Measurements from ENCODE around the gene ZNF574.
A peak's percentile ranks its signal among the peaks of the same experiment; 100 is the strongest.
"Not testable (repeated sequence)": the region's sequence is repeated elsewhere in the genome, so short reads cannot be mapped to it uniquely, and the experiment has no call there.

ZNF574 gene

DNA sequence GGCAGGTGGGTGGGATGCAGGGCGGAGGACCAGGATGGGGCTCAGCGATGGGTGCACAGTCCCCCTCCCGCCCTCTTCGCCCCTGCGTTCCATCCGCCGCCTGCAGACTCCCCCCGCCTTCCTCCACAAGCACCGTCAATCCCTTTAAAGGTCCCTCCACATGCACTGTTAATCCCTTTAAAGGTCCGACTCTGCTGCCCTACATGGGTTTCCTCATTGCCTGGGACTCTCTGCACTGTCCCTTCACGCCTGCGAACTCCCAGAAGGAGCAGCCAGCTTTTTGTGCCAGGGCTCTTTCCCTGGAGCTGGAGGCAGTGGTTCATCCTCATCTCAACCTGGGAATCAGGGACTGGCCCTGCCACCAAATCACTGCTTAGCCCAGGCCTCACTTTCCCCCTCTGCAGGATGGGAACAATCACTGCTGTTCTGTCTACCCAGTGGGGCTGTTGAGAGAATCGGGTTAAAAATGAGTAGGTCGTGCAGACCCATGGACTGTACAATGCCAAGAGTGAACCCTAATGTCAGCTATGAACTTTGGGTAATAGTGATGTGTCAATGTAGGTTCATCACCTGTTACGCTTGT is 20.4 kb downstream of the ZNF574 start:
- no peak for DNase-seq

DNA sequence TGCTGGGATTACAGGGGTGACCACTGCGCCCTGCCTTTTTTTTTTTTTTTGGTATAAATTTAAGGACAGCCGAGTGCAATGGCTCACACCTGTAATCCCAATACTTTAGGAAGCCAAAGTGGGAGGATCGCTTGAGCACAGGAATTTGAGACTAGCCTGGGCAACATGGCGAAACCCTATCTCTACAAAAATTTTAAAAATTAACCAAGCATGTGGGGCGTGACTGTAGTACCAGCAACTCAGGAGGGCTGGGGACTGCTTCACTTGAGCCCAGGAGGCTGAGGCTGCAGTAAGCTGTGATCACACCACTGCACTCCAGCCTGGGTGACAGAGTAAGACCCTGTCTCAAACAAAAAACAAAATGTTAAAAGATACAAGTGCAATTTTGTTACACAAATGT is 21.5 kb downstream of the ZNF574 start:
- DNase-seq = no peak

DNA sequence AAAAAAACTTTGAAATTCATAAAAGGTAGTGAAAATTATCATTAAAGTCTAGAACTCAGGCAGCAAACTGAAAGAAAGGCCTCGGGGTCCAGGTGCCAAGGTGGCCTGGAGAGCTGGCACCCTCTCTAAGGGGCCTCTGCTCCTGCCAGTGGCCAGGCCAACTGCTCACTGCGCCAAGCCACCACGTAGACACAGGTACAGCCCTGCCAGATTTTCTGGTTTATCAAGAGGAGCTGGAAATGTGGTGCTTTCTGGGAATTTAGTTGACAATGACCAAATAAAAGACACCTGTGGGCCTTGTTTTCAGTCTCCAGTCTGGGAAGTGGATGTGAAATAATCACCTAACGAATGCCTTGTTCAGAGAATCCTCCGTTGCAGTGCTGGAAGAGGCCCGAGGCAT is 22.8 kb downstream of the ZNF574 start:
- no peak for DNase-seq

DNA sequence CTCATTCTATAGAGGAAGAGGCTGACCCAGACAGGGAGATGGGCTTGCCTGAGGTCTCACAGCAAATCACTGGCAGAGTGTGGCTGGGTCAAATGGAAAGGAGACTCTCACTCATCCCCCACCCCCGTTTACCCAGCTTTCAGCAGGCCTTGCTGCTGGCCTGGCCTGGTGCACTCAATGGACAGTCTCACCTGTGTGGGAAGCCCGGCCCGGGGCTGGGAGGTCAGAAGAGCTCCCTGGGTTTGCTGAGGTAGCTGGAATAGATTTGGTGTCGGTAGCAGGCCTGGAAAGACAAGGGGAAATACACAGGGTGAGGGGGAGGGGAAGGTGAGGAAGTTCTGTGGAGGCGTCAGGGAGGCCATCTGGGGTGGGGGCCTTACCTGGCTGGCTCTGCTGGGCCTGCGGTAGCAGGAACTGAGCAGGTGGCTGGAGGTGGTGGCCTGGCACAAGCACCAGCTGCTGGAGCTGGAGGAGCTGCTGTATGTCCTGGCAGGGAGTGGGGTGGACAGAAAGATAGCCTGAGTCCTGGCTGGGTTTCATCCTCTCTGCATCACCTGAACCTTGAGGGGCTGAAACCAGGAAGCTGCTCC is 23.5 kb downstream of the ZNF574 start:
- DNase-seq = no peak

DNA sequence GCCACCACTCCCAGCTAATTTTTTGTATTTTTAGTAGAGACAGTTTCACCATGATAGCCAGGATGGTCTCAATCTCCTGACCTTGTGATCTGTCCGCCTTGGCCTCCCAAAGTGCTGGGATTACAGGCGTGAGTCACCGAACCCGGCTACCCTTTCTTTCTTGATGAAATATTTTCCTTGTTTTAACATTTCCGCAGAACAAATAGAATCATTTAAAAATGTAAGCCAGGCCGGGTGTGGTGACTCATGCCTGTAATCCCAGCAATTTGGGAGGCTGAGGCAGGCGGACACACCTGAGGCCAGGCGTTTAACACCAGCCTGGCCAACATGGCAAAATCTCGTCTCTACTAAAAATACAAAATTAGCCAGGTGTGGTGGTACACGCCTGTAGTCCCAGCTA is 24.3 kb downstream of the ZNF574 start:
- not testable (repeated sequence) for DNase-seq

DNA sequence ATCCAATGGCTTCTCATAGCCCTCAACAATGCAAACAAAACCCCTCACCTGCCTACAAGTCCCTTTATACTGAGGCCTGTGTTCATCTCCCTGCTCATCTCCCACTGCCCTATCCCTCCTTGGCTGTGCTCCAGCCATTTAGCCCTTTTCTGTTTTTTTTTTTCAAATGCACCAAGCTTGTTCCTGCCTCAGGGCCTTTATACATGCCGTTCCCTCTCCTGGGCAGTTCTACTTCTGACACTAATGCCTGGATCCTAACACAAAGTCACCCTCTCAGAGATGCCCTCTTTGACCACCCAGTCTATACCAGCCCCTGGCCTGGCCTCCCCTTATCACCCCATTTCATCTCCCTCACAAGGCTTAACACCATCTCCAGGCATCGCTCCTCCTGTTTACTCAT is 26.9 kb downstream of the ZNF574 start:
- DNase-seq = no peak

DNA sequence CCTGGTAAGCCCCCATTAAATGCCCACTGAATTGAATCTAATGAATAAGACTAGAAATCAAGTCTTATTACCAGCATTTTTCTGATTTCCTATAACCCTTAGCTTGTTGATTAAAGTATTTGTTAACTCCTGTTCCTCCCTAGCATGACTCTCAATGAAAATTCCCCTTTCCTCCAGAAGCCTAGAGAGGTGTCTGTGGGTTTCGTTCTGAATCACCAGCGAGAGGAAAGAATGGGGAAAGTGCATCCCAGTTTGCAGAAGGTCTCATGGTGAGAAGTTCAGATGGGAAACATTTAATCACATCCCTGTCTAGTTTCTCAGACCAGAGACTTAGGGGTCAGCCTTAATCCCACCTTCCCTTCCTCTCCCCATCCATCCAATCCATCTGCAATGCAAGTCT is 29.4 kb downstream of the ZNF574 start:
- no peak for DNase-seq

DNA sequence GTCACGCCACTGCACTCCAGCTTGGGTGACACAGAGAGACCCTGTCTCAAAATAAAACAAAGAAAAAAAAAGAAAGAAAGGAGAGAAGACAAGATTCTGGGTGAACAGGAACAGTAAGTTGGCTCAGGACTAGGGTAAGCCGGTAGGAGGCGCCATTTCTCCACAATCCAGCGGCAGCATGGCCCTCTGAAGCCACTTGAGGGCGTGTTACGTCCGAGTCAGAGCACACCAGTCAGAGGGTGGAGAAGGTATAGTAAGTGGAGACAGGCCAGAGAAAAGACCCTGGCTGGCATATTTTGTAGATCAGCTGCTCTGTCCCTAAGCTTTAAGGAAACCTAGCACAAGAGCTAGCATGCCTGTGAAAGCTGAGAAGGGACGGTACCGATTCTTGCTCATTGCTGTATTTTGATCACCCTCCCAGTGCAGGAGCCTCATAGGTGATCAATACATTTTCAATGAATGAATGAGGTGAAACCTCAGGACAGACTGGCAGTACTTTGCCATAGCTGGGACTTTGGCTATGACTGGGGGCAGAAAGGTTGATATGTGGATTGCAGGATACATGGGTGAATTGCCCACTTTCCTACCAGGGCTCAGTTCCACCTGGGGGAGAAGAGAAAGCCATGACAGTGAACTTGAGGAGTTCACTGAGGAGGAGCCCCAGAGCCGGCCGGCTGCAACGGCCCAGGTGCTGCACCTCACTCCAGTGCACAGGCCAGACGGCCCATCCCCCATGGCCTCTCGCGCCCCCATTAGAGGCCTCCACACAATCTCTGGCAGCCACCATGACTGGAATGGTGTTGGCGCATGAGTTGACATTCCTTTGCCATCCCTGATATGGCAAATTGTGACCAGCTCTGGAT is 32.8 kb downstream of the ZNF574 start:
- peak in 34 of 56 donors; percentile 10 to 75 (median 33) for DNase-seq

DNA sequence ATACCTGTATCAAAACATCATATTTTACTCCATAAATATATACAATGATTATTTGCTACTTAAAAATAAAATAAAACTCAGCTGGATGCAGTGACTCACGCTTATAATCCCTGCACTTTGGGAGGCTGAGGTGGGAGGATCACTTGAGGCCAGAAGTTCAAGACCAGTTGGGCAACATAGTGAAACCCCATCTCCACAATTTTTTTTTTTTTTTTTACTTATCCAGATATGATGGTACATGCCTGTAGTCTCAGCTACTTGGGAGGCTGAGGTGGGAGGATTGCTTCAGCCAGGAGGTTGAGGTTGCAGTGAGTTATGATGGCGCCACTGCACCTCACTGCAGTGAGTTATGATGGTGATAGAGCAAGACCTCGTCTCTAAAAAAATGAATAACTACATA is 33.9 kb downstream of the ZNF574 start:
- DNase-seq = no peak

DNA sequence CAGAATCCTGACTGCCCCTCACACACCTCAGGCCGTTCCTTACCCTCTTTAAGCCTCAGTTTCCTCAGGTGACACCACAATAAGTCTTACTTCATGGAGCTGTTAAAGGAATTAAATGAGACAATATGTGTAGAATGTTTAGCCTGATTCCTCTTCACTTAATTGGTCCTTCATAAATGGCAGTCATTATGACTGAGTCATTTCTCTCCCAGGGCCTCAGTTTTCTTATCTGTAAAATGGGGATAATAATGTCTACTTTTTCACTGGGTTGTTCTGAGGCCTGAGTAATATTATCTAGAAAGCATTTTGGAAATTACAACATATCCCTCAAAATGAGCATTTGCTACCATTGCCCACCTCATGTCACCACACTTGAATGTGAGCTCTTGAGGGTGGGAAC is 34.7 kb downstream of the ZNF574 start:
- no peak for DNase-seq

DNA sequence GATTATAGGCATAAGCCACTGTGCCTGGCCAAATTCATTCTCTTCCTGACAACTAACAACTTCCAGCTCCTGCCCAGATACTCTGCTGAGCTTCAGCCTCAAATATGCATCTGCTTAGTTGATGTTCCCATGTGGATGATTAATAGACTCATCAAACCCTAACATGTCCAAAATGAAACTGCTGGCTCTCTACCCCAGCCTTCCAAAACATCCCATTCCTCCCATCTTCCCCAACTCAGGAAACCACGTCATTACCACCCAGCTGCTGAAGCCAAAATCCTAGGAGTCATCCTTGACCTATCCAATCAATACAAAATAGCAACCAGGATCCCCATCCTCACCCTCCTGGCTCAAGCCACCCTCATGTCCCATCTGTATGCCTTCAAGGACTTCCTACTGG is 35.4 kb downstream of the ZNF574 start:
- no peak for DNase-seq

DNA sequence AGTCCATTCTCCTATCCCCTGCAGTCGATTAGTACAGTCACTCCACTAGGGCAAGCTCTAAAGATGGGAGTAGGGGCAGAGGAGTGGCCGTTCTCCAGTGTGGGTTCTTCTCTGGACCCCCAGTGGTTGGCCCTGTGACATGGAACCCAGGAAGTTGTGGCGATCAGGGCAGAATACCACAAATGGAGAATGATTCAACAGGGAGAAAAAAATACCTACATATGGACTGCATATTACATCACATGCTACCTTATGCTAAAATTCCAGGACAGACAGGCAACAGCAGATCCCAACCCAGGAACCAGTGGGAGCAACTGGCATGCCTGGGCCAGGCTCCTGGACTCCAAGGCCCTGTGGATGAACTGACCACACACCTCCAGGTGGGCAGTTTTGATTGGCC is 35.8 kb downstream of the ZNF574 start:
- no peak for DNase-seq

DNA sequence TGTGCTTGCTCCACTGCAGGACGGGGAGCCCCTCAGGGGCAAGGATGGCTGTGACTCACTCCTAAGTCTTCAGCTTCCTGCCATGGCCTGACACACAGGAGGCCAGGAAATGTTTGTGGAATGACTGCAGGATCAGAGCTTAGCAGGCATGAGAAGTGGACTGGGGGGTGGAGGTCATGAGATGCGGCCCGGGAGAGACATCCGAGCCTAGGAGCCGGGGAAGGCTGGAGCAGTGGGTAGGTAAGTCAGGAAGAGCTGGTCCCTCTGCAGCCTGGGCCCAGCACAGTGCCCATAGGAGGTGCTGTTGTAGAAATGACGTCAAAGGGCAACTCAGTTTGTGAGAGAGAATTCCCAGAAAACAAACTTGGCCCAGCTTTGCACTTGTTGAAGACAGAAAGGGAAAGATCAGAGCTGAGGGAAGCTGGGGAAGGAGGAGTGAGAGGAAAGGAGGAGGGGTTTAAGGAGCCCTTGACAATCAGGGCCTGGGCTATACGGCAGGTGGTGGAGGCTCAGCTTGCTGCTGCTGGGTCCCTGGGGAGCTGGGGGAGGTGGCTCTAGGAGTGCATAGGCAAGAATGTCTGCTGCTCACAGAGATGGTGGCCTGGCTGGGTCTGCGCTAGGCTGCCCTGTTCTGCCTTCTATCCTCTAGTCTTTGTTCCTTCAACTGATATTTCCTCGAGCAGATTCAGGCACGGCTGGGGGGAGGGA is 37.8 kb downstream of the ZNF574 start:
- no peak for DNase-seq

DNA sequence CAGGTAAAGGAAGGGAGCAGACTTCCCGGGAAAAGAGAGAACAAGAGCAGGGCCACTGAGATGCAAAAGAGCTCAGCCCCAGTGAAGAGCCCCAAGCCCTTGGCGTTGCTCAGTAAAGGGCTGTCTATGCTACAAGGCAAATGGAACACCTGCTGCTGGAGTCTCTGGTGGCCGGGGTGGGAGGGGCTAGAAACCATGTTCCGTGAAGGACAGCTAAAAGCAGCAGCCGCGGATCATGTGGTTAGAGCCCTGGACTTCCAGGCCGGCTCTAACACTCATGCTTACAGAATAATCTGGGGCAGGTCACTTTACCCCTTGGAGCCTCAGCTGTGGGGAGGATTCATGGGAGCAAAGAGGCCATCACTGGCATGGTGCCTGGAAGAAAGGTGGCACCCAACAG is 38.4 kb downstream of the ZNF574 start:
- no peak for DNase-seq

DNA sequence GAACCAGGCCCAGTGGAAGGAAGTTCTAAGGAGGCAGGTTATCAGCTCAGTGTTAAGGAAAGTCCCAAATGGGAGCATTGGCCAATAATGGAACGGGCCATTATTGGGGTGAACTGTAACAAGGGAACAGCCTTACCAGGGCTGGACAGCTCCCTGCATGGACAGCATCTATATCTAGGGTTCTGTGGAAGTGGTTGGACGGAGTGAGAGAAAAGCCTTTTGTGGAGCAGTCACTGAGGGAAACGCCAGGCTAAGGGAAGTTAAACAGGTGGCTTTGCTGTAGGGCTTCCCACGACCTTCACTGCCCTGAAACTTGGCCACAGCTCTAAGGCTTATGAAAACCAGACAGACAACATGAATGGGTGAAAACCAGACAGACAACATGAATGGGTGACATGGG is 39.3 kb downstream of the ZNF574 start:
- DNase-seq = no peak

DNA sequence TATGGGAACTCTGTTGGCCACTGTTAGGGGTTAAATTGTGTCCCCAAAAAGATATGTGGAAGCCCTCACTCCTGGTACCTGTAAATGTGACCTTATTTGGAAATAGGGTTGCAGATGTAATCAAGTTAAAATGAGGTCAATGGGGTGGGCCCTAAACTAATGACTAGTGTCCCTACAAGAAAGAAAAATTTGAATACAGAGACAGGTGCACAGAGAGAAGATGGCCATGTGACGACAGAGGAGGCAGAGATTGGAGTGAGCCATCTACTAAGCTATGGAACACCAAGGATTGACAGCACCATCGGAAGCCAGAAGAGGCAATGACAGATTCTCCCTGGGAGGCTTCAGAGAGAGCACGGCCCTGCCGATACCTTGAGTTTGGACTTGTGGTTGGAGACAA is 39.7 kb downstream of the ZNF574 start:
- DNase-seq = no peak

DNA sequence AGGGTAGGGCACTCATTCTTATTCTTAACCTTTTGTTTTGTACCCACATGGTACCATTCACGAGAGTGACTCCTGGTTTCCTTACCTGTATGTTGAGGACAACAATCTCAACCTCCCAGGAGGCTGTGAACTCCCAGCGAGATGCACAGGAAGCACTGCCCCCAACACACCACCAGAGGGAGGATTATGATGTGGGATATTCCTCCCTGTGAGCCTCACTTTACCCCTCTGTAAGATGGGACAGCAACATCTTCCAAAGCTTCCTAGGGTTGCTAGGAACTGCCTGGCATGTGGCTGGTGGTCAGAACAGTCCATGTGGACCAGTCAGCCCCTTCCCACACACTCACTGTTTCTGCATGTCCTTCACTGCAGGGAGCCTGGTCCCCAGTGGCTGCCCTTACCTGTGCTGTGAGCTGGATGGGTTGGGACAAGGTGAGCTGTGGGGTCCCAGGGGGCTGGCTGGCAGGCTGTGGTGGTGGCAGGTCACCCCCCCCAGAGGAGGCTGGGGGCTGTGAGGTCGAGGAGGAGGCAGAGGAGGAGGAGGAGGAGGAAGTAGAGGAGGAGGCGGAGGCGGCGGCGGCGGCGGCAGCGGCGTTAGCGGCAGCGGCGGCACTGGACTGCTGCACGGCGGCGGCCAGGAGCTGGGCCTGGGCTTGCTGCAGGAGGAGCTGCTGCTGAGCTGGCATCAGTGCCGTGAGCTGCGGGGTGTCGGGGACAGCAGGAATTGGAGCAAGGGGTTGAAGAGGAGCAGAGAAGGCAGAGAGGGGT is 40.5 kb downstream of the ZNF574 start:
- no peak for DNase-seq

DNA sequence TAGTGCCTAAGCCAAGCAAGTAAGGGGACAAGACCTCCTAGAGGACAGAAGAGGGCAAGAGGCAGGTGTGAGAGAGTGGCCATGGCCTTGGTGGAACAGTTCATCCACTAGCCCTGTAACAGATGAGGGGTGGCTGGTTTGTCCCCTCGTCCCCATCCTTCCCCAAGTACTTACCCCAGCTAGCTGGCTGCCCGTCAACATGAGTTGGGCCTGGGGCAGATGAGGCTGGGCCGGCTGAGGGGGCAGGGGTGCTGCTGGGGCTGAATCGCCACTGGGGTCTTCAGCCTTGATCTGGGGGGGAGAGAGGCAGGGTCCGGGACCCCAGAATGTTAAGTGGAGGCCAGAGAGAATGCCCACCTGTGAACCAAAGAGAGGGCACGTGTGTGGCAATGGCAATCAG is 41.1 kb downstream of the ZNF574 start:
- no peak for DNase-seq

DNA sequence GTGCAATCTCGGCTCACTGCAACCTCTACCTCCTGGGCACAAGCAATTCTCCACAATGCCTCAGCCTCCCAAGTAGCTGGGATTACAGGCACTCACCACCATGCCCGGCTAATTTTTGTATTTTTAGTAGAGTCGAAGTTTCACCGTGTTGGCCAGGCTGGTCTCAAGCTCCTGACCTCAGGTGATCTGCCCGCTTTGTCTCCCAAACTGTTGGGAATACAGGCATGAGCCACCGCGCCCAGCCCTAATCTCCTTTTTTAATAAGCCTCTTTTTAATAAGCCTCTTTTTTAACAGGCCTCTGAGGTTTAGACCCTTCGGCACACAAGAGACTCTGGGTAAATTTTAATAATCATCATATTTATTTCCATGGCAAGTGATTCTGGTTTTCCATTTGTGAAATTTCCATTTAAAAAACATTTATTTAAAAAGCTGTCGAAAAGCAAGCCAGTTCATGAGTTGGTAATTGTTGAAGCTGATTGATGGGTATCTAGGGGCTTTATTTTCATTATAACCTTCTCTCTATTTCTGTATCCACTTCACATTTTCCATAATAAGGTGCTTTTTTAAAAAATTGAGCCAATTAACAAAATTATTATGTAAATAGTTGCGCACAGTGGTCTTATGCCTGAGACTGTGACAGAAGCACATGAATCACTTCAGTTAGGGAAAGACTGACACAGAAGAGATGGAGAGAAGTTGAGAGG is 44.5 kb downstream of the ZNF574 start:
- DNase-seq = no peak

DNA sequence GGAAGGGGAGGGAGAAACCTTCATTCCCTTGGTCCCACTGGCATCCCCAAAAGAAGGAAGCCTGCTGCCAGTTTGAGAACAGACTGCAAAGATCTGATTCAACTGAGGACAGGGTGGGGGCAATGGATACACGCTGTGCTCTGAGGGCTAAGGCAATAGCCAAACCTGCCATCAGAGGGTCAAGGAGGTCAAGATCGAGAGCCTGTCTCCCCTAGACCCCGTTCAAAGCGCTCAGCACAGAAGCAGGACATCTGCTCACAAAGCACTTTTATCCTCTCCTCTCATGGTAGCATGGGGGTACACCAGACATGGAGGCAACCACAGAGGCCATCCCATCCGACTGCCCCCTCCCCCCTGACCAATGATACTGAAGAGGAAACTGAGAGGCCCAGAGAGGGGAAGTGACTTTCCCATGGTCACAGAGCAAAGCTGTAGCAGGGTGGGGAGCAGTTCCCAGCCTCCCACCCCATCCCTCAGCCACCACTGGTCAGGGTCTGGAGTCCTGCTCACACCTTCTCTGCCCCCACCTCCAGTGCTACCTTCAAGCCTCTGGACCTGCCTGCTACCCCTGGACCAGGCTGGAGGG is 45.2 kb downstream of the ZNF574 start:
- DNase-seq = no peak

Measured in amygdala (tissue), 56 donors.